HPDE6-E6E7 (cell line): ENCODE data around the gene MYL10.
"Not testable (repeated sequence)": the region's sequence is repeated elsewhere in the genome, so short reads cannot be mapped to it uniquely, and the experiment has no call there.

ENCODE experiments used
- DNase-seq: peaks from one replicate; pipeline ENCODE4 v3.0.0; 2011; ENCODE audit warnings: missing footprints; ENCODE audit errors: extremely low spot score

The MYL10 gene

DNA sequence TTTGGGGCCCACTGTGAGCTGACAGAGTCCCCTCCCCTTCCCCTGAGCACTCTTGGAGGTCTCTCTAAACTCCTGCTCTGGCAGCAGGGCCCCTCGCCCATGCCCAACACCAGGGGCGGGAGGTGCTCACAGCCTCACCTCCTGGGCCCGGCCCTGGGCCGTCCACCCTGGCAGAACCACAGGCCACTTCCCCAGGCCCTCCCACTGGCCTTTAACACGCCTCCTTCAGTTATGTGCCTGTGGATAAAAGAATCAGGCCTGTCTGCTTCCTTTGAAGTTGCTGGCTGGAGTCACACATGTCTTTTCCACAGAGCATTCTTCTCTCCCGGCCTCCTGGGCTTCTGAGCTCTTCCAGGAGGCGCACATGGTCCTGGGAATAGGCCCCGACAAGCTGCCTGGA lies 10.2 kb downstream of the MYL10 start:
- DNase-seq, result no peak

DNA sequence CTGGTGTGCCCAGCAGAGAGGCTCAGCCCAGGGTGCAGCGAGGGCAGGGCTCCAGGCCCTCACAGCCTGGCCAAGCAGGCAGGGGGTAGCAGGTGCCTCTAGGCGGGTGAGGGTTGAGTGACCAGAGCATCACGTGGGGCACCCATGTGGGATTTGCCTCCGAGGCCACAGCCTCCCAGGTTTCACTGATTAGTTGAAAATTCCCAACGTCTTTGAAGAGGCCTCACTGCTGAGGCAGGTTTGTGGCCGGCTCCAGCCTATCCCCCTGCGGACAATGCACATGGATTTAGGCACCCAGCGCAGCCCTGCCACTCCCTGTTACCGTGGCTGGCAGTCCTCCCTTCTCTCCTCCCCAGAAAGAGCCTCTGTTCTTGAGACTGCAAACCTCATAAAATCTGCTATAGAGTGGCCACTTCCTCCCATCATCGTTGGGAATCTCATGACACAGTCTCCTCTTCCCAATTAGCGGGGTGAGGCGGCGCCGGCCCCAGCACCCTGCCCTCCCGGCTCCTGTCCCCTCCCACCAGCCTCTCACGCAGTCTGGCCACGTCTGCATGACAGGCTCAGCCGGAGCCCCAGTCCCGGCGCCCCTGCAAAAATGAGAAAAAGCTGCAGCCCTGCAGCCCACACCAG lies 10.8 kb downstream of the MYL10 start:
- no peak for DNase-seq

DNA sequence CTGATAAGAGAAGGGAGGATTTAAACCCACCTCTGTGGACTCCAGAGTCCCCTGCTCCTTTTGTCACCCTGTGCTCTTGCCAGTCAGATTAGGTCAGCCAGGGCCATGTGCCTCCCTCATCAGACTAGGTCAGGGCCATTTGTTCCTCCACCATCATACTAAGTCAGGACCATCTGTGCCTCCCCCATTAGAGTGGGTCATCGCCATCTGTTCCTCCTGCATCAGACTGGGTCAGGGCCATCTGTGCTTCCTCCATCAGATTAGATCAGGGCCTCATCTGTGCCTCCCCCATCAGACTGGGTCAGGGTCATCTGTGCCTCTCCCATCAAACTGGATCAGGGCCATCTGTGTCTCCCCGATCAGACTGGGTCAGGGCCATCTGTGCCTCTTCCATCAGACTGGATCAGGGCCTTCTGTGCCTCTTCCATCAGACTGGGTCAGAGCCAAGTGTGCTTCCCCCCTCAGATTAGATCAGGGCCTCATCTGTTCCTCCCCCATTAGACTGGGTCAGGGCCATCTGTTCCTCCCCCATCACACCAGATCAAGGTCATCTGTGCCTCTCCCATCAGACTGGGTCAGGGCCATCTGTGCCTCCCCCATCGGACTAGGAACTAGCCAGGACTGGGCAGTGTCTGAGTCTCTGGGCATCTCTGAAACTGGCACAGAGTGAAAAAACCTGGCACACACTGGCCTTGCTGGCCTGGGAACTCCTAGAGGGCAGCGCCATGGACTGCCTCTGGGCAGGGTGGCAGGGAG lies 11.5 kb downstream of the MYL10 start:
- DNase-seq, result no peak

DNA sequence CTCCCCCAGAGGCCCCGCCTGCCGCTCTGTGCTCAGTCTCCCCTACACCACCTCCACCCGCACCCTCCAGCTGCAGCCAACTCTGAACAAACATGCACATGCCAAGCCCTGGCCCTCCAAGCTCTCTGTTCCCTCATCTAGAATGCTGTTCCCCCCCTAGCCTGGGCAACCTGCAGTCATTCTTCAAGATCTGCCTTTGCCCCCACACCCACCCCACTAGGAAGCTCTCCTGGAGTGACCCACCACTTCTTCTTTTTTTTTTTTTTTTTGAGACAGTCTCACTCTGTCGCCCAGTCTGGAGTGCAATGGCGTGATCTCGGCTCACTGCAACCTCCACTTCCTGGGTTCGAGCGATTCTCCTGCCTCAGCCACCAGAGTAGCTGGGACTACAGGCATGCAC lies 13.7 kb downstream of the MYL10 start:
- DNase-seq, result no peak

DNA sequence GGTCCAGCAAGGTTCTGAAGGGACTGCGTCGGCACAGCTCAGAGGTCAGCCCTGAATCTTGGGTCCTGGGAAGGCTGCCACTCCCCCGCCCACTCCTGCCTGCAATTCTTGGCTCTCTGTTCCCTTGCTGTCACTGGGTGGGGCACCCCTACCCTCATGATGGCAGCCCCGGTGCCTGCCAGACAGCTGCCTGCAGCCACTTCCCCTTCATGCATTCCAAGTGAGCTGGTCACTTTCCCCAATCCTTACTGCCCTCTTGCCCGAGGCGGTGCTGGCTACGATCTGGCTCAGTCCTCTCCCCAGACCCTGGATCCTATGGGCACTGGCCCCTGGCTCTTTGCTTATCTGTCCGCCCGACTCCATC lies 14.2 kb downstream of the MYL10 start:
- DNase-seq, result no peak

DNA sequence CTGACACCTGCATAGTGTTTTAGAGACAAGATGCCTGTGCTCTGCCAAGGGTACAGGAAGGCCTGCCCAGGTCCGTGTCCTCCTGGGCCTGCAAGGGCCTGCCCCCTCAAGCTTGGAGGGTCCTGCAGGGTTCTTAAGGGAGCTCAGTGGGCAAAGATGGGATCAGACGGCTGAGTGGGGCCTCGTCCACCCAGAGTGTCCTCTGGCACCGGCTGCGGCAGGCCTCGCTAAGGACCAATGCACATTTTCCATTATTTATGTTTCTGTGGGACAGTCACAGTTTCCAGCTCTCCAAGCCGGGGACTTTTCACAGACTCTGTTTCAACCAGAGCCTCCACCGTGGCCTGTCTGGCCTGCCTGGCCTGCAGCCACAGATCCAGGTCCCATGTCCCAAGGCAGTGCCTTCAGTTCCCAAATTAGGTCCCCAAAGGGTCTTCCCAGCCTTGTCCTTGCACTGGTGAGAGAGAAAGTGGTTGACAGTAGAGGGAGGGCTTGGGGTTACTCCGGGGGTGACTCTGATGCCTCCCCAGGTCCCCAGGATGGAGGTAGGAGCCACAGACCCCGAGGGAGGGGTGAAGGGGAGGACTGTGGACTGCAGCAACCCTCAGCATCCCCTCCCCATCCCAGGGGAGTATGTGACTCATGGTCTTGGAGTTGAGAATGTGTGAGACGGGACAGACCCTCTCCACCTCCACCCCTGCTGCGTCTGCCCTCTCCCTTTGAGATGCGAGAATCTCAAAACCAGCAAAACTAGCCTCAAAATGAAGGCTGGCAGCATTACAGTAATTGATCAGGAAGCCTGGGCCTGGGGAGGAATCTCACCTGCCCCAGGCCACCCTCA lies 14.8 kb downstream of the MYL10 start:
- DNase-seq, result no peak

DNA sequence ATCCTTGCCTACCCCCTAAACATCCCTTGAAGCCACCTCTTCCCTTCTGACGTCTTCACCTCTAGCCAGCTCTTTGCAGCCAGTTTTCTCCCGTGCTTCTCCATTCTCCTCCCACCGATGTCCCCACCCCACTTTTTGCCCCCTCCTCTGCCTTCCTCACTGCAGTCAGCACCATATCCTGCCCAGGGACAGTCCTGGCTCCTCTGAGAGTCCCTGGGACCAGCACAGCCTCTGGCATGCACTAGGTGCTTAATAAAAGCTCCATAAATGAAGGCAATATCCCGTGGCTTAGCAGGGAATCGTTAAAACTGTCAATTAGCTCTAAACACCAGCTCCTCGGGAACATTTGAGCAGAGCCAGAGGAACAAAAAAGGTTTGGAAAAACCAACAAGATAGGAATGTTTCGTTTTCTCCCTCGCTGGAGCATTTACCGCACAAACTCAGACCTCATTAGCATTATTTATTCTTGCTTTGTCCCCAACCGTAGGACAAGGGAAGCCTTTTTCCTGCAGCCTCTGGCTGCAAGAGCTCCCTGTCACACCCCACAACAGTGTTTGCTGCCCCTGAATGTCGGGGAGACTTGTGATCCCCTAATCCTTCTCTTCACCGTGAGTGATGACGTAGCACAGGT lies 16.1 kb downstream of the MYL10 start:
- no peak for DNase-seq

DNA sequence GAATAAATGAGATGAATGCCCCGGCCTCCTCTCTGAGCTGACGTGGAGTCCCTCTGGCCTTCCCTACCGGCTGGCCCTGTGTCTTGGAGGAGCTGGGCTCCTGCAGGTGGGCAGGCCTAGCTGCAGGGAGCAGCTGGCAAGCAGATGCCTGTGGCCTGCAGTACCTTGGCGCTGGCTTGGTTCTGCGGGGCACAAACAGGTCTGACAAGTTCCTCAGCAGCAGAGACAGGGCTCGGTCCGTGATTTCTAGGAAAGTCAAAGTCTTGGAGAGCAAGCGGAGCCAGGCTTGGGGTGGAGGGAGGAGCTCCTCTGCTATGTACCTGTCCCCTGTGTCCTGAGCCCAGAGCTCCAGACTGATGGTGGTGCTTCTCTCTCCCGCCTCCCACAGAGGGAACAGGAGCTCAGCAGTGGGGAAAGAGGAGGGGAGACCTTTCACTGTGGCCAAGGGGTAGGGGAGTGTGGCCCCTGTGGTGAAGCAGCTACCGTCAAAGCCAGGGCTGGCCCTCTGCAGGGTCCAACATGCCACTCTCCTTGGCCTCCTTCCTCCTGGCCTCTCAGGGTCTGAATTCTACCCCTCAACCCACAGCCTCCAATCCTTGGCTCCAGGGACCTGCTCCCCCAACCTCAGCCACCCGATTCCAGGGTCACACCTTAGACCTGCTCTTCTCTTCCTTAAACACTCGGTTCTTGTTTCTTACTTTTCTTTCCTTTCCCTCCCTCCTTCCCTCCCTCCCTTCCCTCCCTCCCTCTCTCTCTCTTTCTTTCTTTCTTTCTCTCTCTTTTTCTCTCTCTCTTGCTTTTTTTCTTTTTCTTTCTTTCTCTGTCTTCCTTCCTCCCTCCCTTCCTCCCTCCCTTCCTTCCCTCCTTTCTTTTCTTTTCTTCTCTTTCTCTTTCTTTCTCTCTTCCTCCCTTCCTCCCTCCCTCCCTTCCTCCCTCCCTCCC lies 20.1 kb downstream of the MYL10 start:
- DNase-seq, result peak; percentile 89

DNA sequence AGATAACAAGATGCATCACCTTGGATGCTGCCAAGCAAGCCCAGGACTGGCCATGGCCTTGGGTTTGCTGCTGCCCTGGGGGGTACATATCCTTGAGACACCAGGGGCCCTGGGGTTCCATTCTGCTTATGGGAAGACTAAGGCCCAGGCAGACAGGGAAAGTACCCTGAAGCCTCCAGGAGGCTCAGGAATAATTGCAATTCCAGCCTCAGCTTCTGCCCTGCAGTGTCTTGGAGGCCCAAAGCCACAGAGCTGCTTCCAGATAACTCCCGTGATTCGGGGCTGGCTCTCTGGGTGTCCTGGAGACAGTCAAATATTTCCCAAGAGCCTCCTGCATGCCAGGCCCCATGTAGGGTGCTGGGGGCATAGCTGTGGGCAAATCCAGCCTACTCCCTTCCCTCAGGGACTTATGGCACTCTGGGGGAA lies 22.6 kb downstream of the MYL10 start:
- DNase-seq, result no peak

DNA sequence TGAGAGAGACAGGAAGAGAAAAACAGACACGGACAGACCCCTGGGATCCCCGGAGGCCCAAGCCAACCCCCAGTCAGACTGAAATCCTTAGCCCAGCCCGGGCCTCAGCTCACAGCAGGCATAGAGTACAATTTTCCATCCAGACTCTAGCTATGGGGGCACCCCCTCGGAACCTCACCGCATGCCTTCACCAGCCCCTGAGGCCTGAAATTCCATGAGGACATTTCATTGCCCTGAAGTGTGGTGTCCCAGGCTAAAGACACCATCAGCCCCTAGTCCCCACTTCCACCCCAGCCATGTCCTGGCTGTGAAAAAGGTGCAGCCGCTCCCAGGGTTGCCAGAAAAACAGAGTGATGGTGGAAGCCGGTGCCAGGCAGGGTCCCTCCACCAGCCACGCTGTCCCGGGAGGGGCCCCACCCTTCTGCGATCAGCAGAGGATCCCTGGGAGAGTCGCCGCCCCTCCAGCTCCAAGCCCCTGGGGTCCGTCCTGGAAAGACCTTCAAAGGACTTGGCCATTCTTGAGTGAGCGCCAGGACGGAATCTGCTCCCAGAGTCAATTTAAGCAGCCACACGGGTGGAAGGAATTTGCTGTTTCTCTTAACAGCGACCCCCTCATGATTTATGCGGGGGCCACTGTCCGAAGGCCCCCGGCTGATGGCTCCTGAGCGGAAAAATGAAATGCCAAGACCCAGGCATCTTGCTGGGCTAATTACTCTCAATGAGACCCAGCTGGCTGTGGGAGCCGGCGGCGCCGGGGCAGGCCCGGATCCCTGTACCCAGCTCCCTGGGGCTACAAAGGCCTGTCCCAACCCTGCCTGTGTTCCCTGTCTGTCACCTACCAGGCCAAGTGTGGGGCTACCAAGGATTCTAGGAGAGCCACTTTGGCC lies 23.2 kb downstream of the MYL10 start:
- DNase-seq, result no peak

DNA sequence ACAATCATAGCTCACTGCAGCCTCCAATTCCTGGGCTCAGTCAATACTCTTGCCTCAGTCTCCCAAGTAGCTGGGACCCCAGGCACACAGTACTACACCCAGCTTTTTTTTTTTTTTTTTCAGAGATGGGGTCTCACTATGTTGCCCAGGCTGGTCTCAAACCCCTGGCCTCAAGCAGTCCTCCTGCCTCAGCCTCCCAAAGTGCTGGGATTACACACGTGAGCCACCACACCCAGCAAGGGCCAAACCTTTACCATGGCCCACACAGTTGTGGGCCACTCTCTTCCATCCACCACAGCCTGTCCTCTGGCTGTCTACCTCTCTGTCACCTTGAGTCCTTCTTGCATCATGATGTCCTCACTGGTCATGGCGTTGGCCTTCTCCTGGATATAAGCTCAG lies 24.2 kb downstream of the MYL10 start:
- not testable (repeated sequence) for DNase-seq

DNA sequence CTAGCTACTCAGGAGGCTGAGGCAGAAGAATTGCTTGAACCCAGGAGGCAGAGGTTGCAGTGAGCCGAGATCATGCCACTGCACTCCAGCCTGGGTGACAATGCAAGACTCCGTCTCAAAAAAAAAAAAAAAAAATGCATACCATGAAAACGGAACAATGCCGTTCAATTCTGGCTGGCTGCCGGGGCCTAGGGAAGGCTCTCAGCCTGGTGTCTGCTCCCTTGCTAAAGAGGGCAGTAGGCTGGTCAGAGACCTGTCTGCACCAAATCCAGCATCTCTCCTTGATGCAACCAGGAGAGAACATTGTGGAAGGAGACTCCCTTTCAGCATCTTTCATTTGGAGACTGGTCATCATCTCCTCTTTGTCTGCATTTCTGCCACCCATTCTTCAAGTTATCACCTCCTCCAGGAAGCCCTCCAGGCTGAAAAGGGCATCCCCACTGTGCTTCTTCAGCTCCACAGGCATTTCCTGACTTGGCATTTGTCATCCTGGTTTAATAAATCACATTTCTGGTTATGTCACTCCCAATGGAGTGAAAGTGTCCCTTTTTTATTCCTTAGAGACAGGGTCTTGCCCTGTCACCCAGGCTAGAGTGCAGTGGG lies 24.7 kb downstream of the MYL10 start:
- DNase-seq, result no peak

DNA sequence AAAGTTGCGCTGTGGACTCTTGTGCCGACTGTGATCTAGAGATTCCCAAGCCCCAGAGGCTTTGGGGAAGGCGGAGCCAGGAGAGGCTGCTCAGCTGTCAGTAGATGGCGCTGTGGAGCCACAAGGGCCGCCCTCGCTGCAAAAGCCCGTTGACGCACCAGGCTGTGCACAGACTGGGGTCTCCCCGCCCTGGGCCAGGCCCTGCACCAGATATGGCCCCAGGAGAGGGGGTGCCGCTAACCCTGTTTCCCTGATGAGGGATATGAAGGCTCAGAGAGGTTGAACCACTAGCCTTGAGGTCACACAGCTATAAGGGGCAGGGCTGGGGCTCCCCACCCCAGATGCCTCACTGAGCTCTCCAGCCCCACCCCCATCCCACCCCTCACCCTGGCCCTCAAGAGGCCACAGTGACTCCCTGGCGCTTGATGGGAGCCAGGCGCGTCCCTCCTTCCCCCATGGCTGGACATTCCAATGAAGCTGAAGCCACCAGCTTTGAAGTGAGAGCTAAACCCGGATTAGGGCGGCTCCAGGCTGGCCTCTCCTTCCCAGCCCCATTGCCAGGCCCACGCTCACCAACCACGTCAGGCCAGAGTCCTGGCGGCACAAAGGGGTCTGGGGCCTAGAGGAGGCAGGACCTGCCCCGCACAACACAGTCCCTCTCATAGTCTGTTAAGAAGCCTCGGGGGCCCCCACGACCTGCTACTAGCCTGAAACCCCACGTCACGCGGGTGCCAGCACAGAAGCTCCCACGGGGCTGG lies 26.4 kb downstream of the MYL10 start:
- DNase-seq, result peak; percentile 72

DNA sequence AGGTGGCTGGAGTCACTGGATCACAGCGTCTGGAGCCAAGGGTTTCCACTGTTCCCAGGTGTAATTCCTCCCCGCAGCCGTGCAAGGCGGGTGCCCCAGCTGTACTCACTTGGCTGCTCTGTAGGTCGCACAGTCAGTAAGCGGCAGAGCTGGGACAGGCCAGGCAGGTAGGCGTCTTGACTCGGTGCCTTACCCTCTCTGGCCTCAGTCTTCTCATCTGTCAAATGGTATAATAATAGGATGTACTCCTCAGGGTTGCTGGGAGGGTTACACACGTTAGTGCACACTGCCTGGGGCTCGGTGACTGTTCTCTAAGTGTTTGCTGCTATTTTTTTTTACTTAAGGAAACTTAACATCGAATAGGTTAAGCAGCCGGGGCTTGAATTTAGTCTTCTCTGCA lies 27.0 kb downstream of the MYL10 start:
- no peak for DNase-seq

DNA sequence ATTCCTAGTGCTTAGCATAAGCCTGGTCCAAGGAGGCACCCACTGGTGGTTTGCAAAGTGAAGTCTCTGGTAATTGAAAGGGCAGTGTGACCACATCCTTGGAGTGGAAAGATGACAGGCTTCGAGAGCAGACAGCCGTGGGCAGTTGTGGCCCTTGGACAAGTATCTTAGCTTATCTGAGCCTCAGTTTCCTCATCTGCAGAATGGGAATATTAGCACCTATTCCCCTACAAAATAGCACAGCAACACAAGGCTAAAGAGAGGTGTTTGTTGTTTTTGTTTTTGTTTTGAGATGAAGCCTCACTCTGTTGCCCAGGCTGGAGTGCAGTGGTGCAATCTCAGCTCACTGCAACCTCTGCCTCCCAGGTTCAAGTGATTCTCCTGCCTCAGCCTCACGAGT lies 29.3 kb downstream of the MYL10 start:
- no peak for DNase-seq

DNA sequence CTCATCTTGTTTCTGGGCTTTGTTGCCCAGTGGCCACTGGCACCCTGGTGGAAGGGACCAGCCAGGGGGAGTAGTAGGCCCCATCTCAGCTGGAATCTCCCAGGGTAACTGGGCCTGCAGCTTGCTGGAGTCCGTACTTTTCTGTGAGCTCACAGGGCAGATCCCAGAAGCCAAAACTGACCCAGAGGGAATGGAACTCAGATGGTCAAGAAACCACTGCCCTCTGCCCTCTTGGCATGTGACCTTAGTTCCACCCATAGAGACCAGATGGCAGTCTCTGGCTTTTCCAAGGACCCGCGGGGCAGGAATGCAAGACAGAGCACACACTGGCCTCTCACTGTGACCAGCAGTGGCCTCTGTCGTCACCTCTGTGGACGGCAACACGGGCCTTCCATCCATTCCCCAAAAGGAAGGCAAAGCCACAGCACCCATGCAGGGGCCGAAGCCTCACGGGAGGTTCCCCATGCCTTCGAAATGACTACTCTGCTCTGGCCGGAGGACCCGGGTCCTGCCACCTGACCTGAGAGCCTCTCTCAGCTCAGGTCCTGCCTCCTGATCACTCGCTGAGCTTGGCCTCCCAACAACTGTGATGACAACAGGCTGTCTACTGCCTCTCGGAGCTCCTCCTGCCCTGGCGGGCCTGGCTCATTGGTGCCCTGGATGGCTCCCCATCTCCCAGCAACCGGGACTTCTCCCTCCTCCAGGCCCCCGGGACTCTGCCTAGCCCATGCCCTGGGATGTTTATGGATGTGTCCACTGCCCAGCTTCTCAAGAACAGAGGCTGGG lies 29.9 kb downstream of the MYL10 start:
- DNase-seq, result no peak

DNA sequence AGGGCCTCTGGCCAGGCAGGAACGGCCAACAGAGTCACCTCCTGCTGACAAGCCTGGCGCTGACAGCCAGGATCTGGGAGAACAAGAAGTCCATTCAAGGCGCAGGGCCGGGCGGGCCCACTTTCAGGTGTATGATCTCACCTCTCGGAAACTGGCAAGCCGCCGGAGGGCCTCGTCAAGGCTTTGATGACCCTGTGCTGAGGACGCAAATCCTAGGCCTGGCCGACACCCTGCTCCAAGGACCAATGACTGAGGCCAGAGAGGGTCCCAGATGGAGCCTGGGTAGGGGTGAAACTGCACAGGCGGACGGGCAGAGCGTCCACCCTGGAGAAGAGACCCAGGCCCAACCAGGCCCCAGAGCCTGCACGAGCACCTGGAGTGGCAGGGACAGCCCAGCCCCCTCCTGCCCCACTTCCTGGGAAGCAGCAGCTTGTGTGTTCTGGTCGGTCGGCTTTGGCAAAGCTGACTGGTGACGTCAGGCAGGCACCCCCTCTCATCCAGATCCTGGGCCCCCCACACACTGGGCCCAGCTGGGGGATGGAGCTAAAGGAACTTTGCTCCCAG lies 30.6 kb downstream of the MYL10 start:
- DNase-seq, result no peak

DNA sequence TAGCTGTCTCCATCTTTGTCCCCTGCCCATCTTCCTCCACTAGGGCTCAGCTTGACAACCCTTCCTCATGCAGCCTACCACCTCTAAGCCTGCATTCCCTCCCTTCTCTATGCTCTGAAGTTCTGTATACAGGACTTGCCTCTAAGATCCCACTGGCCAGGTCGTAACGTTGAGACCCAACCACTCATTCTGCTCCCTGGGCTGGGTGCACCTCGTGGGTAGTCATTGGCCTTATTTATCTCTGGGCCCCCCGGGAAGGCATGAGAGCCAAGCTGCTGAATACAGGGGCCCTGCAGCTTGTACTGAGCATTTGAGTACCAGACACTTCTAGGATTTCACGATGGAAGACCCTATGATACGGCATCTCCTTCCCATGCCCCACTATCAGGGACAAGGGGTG lies 31.2 kb downstream of the MYL10 start:
- no peak for DNase-seq
